H1 (cell line): ENCODE data around the gene CDKL1. TPM values are rescaled to one million over a fixed set of nuclear protein-coding genes. Genes with fewer than 3 reads are reported as not detected.

Experiments used
- TCF12 ChIP-seq: IDR thresholded peaks from 2 replicates; pipeline ENCODE4 v1.6.1; 2011; ENCODE audit warnings: low read depth, mild to moderate bottlenecking, low read length
- TEAD4 ChIP-seq: IDR thresholded peaks from 2 replicates; pipeline ENCODE4 v1.6.1; 2012; ENCODE audit warnings: low read depth, low read length, inconsistent platforms, mixed read lengths
- polyA plus RNA-seq, 7 experiments: library from polyadenylated mRNA; depleted of rRNA in 3 of 7; stranded (reverse) in 5 of 7; unstranded in 2 of 7; fragments of >200 nt in 5 of 7; fragments of 200-250 nt in 2 of 7; gene quantifications; 1 replicate in 5 of 7; 2 replicates in 1 of 7; 4 replicates in 1 of 7; pipeline versions ENCODE4 v1.2.1 to v1.2.3, GENCODE V29; 2011 to 2013; ENCODE audit warnings: missing spikeins in 2 of 7, mixed read lengths in 2 of 7
- total RNA-seq: library from RNA; stranded (reverse); fragmentation: NEBNext Ultra II Directional; extraction: Animal tissue kit (Norgen Biotek cat#: 25700); gene quantifications from 2 replicates; pipeline ENCODE4 v1.2.1, GENCODE V29; 2021
- TF ChIP-seq, protein P1 (sequence below): fragments of 300-600 bp; sonication (generic); IDR thresholded peaks from 2 replicates; pipeline ENCODE4 v1.7.1; 2012; ENCODE audit warnings: low read length, moderate library complexity, mild to moderate bottlenecking, inconsistent platforms; ENCODE audit not compliant: insufficient replicate concordance
- TF ChIP-seq, protein P2 (sequence below), 3 experiments: IDR thresholded peaks; 1 replicate in 2 of 3; 2 replicates in 1 of 3; pipeline versions ENCODE4 v1.5.1 to v1.6.1; 2011; ENCODE audit warnings: low read length in 3 of 3, mild to moderate bottlenecking in 3 of 3, inconsistent platforms in 2 of 3, low read depth in 1 of 3, moderate library complexity in 1 of 3; ENCODE audit not compliant: insufficient read depth in 1 of 3; ENCODE audit errors: control extremely low read depth in 1 of 3

CDKL1 gene
- total and polyA plus RNA-seq, 2 of the 8 experiments (the other 6 are each of a cell fraction or from before 2014, with no cell fraction given) = 1.2 to 2.2 TPM

DNA sequence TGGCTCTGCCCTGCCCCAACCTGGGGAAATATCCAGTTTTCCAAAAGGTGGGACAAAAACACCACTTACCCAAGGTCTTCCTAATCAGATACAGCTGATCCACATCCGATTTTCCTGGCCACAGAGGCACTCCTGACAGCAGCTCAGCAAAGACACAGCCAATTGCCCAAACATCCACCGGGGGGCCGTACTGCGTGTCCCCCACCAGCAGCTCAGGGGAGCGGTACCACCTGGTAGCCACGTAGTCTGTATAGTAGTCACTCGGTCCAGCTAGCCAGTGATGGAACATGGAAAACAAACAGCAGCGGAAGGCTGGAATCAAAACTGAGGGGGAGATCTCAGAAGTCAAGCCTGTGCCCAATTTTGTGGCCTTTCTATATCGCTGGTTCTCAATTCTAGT is 55.7 kb downstream of the CDKL1 start (continued):
- TF ChIP-seq, protein P1, sequence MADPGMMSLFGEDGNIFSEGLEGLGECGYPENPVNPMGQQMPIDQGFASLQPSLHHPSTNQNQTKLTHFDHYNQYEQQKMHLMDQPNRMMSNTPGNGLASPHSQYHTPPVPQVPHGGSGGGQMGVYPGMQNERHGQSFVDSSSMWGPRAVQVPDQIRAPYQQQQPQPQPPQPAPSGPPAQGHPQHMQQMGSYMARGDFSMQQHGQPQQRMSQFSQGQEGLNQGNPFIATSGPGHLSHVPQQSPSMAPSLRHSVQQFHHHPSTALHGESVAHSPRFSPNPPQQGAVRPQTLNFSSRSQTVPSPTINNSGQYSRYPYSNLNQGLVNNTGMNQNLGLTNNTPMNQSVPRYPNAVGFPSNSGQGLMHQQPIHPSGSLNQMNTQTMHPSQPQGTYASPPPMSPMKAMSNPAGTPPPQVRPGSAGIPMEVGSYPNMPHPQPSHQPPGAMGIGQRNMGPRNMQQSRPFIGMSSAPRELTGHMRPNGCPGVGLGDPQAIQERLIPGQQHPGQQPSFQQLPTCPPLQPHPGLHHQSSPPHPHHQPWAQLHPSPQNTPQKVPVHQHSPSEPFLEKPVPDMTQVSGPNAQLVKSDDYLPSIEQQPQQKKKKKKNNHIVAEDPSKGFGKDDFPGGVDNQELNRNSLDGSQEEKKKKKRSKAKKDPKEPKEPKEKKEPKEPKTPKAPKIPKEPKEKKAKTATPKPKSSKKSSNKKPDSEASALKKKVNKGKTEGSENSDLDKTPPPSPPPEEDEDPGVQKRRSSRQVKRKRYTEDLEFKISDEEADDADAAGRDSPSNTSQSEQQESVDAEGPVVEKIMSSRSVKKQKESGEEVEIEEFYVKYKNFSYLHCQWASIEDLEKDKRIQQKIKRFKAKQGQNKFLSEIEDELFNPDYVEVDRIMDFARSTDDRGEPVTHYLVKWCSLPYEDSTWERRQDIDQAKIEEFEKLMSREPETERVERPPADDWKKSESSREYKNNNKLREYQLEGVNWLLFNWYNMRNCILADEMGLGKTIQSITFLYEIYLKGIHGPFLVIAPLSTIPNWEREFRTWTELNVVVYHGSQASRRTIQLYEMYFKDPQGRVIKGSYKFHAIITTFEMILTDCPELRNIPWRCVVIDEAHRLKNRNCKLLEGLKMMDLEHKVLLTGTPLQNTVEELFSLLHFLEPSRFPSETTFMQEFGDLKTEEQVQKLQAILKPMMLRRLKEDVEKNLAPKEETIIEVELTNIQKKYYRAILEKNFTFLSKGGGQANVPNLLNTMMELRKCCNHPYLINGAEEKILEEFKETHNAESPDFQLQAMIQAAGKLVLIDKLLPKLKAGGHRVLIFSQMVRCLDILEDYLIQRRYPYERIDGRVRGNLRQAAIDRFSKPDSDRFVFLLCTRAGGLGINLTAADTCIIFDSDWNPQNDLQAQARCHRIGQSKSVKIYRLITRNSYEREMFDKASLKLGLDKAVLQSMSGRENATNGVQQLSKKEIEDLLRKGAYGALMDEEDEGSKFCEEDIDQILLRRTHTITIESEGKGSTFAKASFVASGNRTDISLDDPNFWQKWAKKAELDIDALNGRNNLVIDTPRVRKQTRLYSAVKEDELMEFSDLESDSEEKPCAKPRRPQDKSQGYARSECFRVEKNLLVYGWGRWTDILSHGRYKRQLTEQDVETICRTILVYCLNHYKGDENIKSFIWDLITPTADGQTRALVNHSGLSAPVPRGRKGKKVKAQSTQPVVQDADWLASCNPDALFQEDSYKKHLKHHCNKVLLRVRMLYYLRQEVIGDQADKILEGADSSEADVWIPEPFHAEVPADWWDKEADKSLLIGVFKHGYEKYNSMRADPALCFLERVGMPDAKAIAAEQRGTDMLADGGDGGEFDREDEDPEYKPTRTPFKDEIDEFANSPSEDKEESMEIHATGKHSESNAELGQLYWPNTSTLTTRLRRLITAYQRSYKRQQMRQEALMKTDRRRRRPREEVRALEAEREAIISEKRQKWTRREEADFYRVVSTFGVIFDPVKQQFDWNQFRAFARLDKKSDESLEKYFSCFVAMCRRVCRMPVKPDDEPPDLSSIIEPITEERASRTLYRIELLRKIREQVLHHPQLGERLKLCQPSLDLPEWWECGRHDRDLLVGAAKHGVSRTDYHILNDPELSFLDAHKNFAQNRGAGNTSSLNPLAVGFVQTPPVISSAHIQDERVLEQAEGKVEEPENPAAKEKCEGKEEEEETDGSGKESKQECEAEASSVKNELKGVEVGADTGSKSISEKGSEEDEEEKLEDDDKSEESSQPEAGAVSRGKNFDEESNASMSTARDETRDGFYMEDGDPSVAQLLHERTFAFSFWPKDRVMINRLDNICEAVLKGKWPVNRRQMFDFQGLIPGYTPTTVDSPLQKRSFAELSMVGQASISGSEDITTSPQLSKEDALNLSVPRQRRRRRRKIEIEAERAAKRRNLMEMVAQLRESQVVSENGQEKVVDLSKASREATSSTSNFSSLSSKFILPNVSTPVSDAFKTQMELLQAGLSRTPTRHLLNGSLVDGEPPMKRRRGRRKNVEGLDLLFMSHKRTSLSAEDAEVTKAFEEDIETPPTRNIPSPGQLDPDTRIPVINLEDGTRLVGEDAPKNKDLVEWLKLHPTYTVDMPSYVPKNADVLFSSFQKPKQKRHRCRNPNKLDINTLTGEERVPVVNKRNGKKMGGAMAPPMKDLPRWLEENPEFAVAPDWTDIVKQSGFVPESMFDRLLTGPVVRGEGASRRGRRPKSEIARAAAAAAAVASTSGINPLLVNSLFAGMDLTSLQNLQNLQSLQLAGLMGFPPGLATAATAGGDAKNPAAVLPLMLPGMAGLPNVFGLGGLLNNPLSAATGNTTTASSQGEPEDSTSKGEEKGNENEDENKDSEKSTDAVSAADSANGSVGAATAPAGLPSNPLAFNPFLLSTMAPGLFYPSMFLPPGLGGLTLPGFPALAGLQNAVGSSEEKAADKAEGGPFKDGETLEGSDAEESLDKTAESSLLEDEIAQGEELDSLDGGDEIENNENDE = no peak
- TF ChIP-seq, protein P2, sequence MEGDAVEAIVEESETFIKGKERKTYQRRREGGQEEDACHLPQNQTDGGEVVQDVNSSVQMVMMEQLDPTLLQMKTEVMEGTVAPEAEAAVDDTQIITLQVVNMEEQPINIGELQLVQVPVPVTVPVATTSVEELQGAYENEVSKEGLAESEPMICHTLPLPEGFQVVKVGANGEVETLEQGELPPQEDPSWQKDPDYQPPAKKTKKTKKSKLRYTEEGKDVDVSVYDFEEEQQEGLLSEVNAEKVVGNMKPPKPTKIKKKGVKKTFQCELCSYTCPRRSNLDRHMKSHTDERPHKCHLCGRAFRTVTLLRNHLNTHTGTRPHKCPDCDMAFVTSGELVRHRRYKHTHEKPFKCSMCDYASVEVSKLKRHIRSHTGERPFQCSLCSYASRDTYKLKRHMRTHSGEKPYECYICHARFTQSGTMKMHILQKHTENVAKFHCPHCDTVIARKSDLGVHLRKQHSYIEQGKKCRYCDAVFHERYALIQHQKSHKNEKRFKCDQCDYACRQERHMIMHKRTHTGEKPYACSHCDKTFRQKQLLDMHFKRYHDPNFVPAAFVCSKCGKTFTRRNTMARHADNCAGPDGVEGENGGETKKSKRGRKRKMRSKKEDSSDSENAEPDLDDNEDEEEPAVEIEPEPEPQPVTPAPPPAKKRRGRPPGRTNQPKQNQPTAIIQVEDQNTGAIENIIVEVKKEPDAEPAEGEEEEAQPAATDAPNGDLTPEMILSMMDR (IDR thresholded peaks at IDR 0.05; ENCODE audit: control extremely low read depth in 1 of 3, insufficient read depth in 1 of 3, low read depth in 1 of 3, low read length in 3 of 3) = peak; percentile 50 to 66 (median 66)
- no peak for TF ChIP-seq TCF12
- TF ChIP-seq TEAD4 = no peak
